ENCODE data around the gene RGL2.
"Not testable (repeated sequence)": the region's sequence is repeated elsewhere in the genome, so short reads cannot be mapped to it uniquely, and the experiment has no call there.

RGL2 gene

DNA sequence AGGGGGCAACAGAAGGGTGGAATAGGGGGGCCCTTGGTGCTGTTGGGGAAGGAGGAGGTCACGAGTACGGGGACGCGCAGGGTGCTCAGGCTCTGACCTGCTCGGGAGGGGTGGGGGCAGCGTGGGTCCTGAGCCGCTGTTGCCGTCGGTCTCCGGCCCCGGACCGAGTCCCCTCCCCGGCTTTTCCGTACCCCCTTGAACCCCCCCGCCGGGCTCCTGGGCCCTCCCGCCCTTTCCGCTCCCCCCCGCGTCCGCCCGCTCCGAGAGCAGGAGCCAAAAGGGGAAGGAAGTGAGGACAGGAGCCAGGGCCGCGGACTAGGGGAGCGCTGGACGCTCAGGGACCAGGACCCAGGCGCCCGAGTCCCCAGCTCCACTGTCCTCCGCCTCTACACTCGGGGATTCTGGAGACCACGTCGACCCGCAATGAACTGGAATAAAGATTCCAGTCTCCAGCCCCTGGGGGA is at the start of gene RGL2:
RGL2 (minus strand) TSS at position 170 of the 464 bp plus-strand sequence. CDS start 332 bp downstream, outside the sequence.
- DNase-seq (ENCODE audit: low spot score) = no peak

DNA sequence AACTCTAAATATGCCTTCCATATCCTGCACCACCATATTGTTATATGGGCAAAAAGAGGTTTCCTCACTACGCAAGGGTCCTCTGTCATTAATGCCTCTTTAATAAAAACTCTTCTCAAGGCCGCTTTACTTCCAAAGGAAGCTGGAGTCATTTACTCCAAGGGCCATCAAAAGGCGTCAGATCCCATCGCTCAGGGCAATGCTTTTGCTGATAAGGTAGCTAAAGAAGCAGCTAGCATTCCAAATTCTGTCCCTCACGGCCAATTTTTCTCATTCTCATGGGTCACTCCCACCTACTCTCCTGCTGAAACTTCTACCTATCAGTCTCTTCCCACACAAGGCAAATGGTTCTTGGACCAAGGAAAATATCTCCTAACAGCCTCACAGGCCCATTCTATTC is 49.1 kb upstream of the RGL2 start:
- DNase-seq (ENCODE audit: low spot score) = no peak

DNA sequence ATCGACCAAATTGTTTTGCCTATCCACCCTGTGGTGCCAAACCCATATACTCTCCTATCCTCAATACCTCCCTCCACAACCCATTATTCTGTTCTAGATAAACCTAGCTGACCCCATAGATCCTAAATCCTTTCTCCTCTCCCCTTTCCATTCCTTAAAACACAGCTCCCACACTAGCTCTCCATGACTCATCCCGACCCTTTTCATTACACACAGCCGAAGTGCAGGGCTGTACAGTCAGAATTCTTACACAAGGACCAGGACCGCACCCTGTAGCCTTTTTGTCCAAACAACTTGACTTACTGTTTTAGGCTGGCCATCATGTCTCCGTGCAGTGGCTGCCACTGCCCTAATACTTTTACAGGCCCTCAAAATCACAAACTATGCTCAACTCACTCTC is 48.2 kb upstream of the RGL2 start:
- not testable (repeated sequence) for DNase-seq (ENCODE audit: low spot score)

- DNase-seq (ENCODE audit: low spot score) = peak; percentile 32
These were observed 46.3 kb upstream of the RGL2 start for GRCh38 chr6:33344701-33345697.

- DNase-seq (ENCODE audit: low spot score) = no peak
These were observed 45.3 kb upstream of the RGL2 start for GRCh38 chr6:33343953-33344611.

GRCh38 chr6:33343606-33343952 is 44.8 kb upstream of the RGL2 start:
- DNase-seq (ENCODE audit: low spot score) = not testable (repeated sequence)

GRCh38 chr6:33339193-33339592 is 40.5 kb upstream of the RGL2 start:
- no peak for DNase-seq (ENCODE audit: low spot score)

DNA sequence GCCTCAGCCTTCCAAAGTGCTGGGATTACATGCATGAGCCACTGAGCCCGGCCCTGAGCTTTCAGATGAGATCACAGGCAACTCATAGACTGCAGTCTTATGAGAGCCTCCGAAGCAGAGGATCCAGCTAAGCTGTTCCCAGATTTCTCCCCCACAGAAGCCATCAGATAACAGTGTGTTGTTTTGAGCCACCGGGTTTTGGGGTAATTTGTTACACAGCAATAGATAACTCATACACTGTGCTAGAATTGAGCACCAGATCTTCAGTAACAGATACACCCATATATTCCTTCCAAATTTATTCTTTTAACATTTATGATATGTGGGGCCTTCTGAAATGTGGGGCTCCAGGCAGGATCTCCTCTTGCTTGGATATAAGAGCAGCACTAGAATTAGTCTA is 37.8 kb upstream of the RGL2 start:
- no peak for DNase-seq (ENCODE audit: low spot score)

DNA sequence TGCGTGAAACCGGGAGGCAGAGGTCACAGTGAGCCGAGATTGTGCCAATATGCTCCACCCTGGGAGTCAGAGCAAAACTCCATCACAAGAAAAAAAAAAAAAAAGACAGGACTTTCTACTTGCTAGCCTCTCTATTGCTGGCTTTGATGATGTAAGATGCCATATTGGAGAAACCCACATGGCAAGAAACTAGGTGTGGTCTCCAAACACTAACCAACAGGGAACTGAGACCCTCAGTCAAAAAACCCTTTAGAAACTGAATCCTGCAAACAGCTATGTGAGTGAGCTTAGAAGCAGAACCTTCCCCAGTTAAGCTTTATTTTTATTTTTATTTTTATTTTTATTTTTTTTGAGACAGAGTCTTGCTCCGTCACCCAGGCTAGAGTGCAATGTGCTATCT is 37.2 kb upstream of the RGL2 start:
- DNase-seq (ENCODE audit: low spot score) = no peak

- DNase-seq (ENCODE audit: low spot score) = no peak
These were observed 34.9 kb upstream of the RGL2 start for GRCh38 chr6:33333666-33334065.

GRCh38 chr6:33330736-33331135 is 32.0 kb upstream of the RGL2 start:
- no peak for DNase-seq (ENCODE audit: low spot score)

DNA sequence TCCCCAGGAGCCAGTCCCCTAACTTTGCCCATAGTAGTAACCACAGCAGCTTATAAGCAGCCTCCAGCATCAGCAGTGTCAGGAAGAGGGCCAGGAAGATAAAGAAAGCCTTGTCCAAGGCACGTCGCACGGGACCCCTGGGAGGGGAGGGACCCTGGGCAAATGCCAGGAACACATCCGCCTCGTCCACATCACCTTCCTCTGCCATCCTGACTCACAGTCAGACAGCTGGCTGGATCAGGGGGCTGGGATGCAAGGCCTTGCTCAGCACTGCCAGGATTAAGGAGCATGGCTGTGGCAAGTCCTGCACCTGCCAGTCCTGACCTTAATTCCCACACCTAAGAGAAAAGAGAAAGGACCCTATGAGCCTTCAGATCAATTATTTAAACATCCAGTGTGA is 30.3 kb upstream of the RGL2 start:
- no peak for DNase-seq (ENCODE audit: low spot score)

- DNase-seq (ENCODE audit: low spot score) = no peak
These were observed 25.4 kb upstream of the RGL2 start for GRCh38 chr6:33324125-33324524.

- DNase-seq (ENCODE audit: low spot score) = no peak
These were observed 24.8 kb upstream of the RGL2 start for GRCh38 chr6:33323623-33323948.

DNA sequence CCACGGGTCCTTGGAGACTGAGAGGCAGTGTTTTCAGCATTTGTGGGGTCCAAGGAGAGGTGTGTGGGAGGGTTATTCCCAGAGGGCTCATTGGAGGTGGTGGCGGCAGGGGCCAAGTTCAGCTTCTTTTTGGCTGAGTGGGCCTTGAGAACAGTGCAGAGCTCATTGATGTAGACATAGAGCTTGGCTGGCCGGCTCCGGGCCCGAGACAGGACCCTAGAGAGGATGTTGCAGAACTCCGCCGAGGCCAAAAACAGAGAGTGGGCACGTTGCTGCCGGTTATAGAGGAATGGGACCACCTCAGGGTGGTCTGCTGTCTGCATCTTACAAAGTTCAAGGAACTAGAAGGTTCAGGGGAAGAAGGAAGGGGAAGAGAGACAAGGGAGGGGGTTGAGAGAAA is 22.5 kb upstream of the RGL2 start:
- DNase-seq (ENCODE audit: low spot score) = no peak

GRCh38 chr6:33320315-33321181 is 21.8 kb upstream of the RGL2 start:
- DNase-seq (ENCODE audit: low spot score) = no peak

- no peak for DNase-seq (ENCODE audit: low spot score)
These were observed 21.2 kb upstream of the RGL2 start for GRCh38 chr6:33319939-33320314.

GRCh38 chr6:33318426-33319073 is 19.8 kb upstream of the RGL2 start:
- no peak for DNase-seq (ENCODE audit: low spot score)

DNA sequence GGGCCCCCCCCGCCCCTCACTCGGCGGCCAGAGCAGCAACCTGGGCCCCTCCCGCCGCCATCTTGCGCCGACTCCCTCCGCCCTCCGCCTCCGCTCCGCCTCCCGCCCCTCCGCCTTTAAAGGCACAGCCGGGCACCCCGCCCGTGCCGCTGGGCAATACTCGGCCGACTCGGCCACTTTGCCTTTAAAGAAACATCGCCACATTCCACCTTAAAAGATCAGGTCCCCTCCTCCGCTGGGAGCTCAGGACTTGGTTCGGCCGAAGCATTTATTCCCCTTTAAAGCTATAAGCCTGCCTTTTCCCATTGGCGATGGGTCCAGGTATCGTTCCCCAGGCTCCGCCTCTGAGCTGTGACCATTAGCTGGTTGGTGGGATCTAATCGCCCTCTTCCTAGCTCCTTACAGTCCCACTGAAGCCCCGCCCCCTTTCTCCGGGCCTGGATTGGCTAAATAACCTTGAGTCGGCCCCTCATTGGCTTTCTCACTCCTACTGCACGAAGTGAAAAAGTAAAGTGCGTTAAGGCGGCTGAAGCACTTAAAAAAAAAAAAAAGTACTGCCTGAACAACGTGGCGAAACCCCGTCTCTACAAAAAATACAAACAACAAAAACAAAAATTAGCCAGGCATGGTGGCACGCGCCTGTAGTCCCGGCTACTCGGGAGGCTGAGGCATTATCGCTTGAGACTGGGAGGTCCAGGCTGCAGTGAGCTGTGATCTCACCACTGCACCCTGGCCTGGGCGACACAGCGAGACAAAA is 19.1 kb upstream of the RGL2 start, which contains the start of gene ZBTB22:
ZBTB22 (minus strand) TSS at position 76 of the 757 bp plus-strand sequence. CDS start 828 bp downstream, outside the sequence.
- DNase-seq (ENCODE audit: low spot score) = peak; percentile 84

- peak; percentile 56 for DNase-seq (ENCODE audit: low spot score)
These were observed 18.6 kb upstream of the RGL2 start for GRCh38 chr6:33317419-33317668.
